ENCODE data around the gene PRODH.
A peak's percentile ranks its signal among the peaks of the same experiment; 100 is the strongest.
"Not testable (repeated sequence)": the region's sequence is repeated elsewhere in the genome, so short reads cannot be mapped to it uniquely, and the experiment has no call there.

The PRODH gene

DNA sequence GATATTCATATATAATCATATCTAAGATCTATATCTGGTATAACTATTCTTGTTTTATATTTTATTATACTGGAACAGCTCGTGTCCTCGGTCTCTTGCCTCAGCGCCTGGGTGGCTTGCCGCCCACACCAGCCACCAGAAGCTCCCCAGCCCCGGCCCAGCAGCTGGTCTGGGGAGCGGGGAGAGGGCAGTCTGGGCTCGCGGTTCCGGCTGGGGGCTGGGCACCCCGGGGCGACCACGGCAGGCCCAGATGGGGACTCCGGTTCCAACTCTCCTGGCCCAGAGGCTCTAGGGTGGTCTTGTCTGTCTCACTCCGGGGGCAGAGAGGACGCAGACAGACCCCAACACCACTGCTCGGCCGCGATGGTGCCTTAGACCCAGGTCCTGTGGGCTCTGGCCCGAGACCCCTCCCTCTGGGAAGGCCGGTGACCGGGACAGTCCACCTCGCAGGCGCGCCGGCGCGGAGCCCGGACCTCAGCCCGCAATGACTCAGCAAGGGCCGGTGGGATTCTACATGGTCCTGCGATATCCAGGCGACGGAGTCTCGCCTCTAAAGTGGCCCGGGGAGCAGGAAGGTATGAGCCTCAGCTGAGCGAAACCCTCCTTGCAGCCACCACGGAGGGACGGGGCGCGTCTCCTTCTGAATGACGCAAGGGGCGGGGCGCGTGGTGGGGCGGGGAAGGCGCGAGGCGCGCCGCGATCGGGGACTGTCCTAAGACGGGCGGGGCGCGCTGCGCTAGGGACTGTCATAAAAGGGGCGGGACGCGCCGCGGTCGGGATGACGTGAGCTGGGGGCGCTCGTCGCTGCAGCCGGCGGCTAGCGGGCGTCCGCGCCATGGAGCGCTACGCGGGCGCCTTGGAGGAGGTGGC lies 30.3 kb downstream of the PRODH start, which contains the start of gene DGCR6:
TSS of gene DGCR6 (plus strand) at position 781 of the 870 bp plus-strand sequence. CDS start at position 836, 55 bp downstream.
- FAIRE-seq: no peak

DNA sequence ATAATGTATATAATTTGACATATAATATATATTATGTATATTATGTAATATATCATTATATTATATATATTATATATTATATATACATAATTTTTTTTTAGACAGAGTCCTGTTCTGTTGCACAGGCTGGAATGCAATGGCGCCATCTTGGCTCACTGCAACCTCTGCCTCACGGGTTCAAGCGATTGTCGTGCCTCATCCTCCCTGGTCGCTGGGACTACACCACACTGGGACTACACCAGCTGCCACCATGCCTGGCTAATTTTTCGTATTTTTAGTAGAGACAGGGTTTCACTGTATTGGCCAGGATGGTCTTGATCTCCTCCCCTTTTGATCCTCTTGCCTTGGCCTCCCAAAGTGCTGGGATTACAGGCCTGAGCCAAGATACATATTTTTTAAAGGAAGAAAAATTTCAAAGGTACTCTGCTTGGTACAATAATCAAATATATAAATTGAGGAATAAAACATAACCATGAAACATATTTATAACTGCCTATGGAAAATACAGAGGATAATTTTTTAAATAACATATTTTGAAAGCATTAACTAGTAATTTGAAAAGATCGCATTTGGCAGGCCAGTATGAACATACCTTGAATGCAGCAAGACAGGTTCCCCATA lies 39.9 kb downstream of the PRODH start:
- FAIRE-seq: peak; percentile 100

- not testable (repeated sequence) for FAIRE-seq
Observed at GRCh38 chr22:18893775-18894174, 42.3 kb downstream of the PRODH start.

DNA sequence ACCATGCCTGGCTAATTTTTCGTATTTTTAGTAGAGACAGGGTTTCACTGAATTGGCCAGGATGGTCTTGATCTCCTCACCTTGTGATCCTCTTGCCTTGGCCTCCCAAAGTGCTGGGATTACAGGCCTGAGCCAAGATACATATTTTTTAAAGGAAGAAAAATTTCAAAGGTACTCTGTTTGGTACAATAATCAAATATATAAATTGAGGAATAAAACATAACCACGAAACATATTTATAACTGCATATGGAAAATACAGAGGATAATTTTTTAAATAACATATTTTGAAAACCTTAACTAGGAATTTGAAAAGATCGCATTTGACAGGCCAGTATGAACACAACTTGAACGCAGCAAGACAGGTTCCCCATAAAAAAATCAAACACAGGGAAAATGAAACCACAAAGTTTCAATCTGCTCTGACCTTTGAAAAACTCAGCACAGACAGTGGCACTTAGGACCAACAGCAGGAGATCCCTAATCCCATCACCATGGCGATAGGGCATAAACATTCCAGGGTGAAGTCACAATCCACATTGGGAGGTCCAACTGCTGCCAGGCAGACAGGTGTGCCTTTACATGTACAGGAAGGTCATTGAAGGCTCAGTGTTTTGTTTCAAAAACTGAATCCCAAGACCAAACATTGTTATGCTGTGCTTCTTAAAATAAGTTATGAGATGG lies 45.4 kb downstream of the PRODH start:
- FAIRE-seq: peak; percentile 59

DNA sequence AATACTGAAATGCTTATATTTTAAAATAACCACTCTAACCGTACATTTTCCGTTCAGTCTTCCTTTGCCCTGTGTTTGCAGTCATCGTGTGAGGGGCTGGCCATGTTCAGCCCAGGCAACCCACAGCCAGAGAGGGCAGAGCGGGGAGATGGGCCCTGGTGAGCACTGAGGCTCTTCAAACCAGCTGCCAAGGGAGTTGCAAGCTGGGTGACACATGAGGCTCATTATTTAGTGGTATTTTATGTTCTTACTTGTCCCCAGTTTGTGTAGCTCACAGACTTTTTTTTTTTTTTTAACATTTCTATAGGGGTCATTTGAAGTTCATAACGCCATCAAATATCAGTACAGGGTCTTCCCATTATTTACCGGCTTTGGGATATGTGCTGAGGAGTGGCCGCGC lies 48.0 kb downstream of the PRODH start:
- FAIRE-seq: no peak

- not testable (repeated sequence) for FAIRE-seq
Observed at GRCh38 chr22:18884465-18884864, 51.6 kb downstream of the PRODH start.

DNA sequence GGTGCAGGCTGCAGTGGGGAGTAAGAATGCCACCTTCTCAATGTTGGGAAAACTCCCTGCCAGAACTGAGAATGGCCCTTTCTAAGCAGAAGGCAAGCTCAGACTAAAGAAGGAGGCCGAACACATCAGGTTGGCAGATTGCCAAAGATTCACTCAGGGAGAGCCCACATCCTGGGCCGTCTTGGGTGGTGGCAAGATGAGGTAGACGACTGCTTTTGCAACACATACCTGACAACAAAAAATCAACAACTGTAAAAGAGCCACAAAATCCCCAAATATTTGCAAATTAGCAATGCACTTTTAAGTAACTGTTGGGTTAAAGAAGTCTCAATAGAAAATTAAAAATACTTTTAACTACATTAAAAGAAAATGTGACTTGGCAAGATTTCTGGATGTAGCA lies 54.8 kb downstream of the PRODH start:
- not testable (repeated sequence) for FAIRE-seq

All from endometrium (tissue), 2 donors.